Measurements from ENCODE around the gene TNFRSF21.
"Not testable (repeated sequence)": the region's sequence is repeated elsewhere in the genome, so short reads cannot be mapped to it uniquely, and the experiment has no call there.

The TNFRSF21 gene

DNA sequence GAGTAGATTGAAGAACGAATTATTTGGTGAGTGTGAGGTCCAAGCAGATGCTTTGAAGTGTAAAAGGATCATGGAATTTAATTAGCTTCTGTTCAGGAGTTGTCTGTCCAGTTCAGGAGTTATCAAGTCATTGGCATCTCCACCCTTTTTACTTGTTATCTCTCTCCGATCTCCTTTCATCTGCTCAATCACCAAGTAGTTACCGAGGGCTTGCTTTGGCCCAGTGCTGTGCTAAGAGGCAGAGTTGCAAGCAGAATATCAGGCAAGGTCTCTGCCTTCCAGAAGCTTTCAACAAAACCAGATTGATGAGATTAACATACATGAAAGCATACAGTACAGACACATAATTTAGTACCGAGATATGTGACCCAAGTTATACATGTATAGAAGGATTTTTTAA is 10.2 kb upstream of the TNFRSF21 start:
- DNase-seq = no peak

DNA sequence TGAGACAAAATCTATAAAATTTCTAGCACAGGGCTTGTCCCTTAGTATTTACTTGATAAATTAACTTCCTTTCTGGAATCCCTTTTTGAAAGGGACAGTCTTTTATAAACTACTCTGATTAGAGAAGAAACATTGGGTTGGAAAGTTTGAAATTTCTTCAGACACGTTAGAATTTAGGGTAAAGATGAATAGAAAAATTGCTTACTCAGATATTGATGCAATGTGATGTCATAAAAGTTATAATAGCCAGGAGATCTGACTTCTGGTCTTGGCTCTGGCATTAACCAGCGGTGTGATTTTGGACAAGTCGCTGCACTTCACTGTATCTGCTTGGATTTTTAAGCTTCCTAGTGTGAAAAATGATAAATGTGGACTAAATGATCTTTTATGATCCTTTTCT is 9.7 kb upstream of the TNFRSF21 start:
- no peak for DNase-seq

DNA sequence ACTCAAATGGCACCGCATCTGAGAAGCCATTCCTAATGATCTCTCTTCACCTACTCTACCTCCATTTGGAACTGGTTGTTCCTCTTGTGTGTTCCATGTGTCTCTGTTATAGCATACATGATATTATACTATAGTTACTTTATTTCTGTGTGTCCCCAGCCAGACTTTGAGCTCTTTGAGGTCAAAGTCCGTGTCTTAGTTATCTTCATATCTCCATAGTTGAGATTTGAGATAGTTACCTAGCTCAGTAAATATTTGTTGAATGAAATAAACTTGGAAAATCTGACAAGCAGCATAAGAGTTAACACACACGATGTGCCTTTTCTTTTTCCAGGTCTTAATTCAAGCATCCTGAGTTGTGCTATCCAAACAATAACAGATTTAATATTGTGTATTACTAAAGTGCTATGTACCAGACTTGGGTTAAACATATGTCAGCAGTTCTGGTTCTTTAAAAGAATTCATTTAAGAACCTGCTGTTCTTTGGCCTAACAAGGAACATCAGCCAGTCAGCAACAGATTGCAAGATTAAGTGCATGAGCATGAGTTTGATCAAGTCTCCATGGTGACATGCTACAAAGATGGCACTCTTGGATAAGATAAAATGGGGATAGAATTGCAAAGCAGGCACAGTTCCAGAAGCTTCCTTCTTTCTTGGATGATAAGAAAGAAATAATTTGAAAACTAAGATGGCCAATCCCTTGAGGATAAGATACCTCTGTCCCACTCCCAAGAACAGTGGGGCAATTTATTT is 8.7 kb upstream of the TNFRSF21 start:
- DNase-seq = no peak

DNA sequence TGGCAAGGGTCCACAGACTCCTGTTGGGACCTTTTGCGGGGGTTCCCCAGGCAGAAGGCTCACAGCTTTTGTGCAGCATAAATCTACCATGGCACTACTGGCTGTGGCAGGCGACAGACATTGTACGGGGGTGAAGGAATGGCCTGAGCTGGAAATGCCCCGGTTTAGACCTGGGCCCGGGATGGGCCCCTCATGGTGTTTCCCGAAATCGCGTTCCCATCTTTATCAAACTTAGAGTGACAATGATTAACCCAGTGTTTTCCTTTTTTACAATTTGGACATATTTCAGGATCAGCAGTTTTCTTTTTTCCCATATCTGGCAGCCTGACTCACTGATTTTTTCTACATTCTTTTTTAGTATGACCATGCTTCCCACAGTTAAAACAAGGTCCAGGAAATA is 5.5 kb upstream of the TNFRSF21 start:
- DNase-seq = not testable (repeated sequence)

DNA sequence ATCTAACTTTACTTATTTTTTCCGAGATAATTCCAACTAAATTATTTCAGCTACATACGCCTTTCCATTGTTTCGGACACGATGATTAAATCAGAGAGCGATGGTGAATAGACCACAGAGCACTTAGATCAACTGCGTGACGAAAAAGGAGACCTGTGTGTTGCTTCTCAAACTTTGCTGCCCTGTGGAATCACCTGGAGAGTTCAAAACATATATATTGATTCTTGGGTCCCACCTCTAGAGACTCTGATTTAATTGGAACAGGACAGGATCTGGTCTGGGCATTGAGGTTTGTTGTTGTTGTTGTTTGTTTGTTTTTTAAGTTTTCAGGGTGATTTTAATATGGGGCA is 401 bp upstream of the TNFRSF21 start:
- DNase-seq = no peak

DNA sequence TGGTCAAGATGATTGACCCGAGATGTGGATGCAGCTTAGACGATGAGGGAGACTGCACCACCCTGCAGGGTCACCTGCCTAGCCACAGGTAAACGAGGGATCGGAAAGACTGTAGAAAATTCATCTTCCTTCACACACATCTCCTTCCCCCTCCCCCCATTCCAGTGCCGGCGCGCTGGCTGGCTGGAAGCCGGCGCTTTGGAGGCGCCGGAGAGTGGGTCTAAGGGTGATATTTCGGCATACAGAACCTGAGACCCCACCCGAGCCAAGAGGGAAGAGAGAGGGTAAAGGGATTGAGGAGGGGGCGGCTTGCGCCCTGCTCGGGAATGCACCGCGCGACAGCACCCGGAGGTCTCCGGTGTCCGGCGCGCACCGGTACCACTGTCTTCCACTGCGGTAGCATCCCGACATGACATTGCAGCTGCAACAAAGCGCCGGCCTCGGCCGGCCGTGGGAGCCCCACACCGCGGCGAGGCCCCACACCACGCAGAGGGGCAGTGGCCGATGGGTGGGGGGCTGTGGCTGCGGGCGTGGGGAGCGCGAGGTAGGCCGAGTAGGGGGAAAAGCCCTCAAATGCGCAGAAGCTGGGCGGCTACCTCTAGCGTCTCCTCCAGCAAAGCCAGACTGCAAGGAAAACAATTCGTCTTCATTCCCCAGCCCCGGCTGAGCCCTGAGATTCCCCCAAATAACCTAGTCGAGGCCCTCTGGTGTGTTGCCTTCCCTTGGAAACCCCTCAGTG is 984 bp downstream of the TNFRSF21 start:
- DNase-seq = no peak

DNA sequence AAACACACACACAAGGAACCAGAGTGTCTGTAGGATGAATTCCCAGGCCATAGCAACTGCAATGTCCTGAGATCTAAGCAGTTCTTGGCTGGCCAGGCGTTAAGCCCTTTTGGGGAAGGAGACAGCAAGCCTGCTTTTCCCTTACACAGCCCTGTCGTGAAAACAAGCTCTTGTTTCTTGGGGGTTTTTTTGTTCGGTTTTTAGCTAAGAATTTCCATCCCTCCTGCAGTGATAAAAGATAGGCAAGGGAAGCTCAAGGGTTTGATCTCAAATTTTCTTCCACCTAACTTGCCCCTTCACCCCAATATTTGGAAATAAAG is 1.5 kb downstream of the TNFRSF21 start:
- no peak for DNase-seq

DNA sequence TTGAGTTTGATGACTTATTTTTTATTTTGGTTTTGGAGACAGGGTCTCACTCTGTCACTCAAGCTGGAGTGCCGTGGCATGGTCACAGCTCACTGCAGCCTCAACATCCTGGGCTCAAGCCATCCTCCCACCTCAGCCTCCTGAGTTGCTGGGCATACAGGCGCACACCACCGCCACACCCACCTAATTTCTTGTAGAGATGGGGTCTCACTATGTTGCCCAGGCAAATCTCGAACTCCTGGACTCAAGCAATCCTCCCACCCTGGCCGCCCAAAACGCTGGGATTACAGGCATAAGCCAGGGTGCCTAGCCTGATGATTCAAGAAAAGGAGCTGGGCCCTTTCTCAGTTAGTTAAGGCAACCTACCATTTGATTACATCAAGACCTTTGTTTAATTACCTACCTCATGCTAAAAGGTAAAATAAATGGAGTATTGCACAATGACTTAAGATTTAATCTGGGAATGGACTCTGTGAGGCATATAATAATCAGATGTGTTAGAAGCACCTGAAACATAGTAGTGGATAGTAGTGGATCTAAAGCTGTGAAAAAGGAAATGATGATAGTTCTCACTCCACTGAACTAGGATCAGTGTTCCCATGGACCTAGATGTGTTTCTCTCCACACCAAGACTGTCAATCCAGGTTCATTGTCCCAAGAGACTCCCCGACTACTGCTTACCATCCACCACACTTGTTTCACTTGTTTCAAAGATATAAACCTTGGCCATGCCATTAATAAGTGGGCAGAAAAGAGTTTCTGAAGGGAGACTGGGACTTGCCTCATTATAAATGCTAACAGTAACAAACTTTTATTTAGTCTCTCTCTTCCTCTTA is 2.1 kb downstream of the TNFRSF21 start:
- DNase-seq = no peak

DNA sequence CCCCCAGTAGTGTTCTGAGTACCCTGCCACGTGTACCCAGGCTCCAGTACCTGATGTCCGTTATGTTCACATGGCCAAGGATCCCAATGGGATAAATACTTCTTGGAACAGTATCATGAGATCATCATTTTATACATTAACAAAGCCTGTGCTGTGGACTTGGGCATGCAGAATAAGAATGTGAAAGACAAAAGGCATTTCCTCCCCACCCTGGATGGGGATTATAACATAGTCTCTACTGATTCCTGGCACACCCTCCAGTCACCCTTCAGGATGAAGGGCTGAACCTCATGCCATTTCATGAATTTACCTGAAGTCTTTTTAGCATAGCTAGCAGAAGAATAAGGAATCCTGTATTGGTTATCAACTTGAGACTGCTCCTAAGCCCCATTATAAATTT is 2.8 kb downstream of the TNFRSF21 start:
- DNase-seq = no peak

DNA sequence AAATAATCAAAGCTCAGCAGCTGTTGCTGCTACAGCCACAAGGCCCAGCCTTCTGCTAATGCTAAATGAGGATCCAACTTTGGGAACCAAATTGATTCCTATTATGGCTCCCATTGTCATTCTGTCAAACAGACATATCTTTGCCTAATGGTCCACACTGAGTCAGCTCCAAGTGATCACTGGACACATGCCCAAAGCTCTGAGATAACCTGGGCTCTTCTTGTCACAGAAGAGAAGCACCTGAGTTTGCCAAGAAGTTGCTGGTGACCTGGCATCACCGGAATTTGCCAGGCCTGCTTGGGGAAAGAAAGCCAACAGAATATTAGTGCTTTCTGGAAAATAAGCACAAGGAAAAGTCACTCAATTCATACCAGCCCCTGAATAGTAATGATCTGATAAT is 5.8 kb downstream of the TNFRSF21 start:
- DNase-seq = no peak

DNA sequence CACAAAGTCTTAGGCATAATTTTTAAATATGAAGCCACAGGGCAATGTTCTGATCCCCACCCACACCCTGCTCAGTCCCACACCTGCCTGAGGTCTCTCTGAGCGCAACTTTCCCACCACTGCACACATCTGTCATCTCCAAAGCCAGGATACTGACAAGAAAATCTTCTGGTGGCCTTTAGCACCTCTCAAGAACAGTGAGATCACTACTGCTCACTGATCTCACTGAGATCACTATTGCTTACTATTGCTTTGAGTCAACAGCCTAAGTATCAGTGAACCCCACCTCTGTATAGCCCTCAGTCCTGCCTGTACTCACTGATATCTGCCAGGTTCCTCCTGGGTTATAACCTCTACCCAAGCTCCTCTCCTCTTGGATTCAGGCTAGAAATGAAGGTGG is 6.4 kb downstream of the TNFRSF21 start:
- DNase-seq = no peak

DNA sequence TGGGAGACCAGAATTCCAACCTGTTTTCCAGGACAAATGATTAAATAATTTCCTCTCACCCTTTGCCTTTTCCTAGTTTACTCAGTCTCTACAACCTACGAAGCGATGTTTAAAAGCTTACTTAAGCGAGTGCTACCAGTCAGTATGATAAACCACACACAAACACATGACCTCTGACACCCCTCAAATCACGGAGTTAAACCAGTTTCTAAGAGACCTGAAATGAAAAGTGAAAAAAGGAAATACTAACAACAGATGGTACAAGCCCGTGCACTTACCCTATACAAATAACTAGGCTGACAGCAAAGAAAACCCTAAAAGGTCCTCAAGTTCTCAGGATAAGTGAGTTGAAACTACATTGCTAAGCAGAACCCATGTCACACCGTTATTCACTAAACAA is 7.7 kb downstream of the TNFRSF21 start:
- DNase-seq = no peak

DNA sequence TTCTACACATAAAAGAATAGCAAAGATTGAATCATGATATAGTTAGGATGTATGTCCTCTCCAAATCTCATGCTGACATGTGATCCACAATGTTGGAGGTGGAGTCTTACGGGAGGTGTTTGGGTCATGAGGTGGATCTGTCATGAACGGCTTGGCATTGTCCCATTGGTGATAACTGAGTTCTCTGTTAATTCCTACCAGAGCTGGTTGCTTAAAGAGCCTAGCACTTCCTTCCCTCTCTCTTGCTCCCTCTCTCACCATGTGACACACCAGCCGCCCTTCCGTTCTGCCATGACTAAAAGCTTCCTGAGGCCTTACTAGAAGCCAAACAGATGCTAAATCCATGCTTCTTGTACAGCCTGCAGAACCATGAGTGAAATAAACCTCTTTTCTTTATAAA is 8.3 kb downstream of the TNFRSF21 start:
- DNase-seq = no peak

DNA sequence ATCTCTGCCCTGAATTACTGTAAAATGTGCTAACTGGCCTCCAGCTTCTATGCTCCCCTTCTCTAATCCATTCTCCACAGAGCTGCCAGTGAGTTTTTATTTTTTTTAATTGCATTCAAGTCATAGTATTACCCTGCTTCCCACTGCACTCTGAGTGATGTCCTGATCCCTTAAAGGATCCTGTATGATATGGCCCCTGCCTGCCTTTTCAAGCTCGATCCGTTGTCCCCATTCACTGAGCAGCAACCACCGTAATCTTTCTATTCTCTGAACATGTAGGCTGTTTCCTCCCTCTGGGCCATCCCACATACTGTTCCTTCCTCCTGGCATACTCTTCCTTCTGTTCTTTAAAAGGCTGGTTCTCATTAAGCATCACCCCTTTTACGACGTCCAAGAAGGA is 9.3 kb downstream of the TNFRSF21 start:
- DNase-seq = no peak

DNA sequence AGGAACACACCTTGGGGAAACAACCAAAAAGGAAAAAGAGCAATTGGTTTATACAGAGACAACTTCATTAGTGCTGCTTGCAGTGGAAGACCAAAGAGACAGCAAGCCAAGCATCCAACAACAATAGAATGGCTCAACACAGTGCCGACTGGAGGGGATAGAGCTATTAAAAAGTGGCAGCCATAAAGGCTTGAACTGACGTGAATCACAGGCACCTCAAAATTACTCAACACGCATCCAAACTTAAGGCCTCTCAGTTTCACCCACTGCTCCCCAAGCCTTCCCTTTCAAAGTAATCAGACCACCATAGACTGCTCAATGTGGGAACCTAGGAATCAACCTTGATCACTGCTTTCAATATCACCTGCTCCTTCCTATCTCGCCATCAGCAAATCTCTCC is 9.7 kb downstream of the TNFRSF21 start:
- no peak for DNase-seq

DNA sequence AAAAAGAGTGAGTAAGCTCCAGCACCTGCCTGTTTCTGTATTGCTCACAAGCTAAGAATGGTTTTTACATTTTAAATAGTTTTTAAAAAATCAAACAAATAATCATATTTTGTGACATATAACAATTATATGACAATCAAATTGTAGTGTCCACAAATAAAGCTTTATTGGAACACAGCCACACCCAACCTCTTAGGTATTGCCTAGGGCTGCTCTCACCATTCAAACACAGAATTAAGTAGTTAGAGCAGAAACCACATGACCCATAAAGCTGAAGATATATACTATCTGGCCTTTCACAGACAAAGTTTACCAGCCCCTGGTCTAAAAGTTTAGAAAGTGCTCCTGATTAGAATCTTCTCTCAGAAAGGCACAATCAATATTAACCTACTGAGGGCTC is 11.2 kb downstream of the TNFRSF21 start:
- DNase-seq = no peak

DNA sequence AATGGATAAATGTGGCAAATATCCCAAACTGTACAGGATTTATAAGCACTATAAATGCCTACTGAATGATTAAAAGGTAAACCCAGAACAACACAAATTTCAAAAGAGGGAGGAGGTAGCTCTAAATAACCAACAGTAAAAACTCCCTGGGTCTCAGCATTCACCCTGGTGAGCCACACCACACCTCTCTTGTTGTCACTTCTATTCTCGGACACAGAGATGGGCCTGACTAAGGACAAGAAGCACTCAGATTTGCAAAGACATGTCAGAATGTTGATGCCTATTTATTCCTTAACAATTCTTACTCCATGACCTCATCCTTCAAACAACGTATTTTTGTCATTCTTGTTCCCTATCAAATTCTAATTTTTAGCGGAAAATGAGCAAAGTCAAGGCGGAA is 14.7 kb downstream of the TNFRSF21 start:
- DNase-seq = no peak

DNA sequence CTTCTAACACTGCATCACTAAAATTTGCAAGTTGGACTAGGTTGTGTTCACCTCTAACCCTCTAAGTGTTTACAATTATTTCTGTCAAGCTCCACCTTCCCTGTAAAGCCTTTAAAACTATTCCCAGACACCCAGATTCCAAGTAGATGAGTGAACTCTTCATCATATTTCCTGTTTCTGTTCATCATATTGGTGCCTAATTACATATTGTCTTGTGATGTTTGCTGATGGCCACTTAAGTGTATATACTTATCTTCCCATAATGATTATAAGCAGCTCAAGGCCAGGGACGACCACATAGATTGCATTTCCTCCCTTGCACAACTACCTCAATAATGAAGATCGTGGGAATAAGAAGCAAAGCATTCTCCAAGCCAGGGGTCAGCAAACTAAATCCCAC is 16.8 kb downstream of the TNFRSF21 start:
- no peak for DNase-seq

DNA sequence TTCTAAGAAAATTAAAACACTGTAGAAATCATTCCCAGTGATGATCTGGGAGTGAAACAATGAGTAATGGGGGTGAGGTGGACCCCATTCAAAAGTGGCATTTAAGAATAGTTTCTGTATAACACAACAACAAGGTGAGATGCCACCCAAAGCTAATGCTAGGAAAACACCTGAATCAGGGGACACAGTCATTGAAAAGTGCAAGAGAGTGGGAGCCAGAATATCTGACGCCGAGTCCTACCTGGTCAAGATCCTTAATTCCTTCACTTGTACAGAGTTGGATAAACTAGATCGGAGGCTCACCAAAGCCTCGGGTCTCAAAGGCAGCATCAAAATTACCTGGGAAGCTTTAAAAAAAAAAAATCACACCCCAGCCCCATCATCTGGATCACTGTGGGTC is 17.7 kb downstream of the TNFRSF21 start:
- no peak for DNase-seq

DNA sequence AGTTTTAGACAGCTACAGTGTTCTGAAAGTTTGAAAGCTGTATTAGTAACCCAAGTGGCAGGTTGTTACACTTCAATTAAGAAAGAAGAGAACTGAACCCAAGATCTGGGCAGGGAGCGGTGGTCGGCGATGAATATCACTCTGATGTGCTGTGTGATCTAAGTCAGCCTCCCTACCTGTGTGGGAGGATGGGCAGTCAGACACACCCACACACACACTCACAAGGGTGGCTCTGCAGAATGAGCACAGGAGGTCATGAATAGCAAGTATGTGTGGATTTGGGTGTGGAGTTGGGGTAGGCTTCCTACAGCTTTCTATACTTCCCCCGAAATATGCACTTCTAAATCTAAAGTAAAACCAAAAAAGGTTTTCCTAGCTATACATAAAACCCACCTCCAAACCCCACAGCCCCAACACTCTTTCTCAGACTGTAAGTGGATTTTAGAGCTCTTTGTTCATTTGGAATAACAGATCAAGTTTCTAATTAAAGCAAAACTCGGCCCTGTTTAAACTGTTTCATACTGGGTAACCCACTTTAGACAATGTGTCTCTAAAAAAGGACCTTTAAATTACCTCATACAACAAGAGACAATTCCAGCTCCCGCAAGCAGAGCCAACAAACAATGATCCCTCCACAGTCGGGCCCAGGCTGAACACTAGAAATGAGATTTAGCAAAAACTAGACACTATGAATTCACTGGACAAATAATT is 19.4 kb downstream of the TNFRSF21 start:
- no peak for DNase-seq

DNA sequence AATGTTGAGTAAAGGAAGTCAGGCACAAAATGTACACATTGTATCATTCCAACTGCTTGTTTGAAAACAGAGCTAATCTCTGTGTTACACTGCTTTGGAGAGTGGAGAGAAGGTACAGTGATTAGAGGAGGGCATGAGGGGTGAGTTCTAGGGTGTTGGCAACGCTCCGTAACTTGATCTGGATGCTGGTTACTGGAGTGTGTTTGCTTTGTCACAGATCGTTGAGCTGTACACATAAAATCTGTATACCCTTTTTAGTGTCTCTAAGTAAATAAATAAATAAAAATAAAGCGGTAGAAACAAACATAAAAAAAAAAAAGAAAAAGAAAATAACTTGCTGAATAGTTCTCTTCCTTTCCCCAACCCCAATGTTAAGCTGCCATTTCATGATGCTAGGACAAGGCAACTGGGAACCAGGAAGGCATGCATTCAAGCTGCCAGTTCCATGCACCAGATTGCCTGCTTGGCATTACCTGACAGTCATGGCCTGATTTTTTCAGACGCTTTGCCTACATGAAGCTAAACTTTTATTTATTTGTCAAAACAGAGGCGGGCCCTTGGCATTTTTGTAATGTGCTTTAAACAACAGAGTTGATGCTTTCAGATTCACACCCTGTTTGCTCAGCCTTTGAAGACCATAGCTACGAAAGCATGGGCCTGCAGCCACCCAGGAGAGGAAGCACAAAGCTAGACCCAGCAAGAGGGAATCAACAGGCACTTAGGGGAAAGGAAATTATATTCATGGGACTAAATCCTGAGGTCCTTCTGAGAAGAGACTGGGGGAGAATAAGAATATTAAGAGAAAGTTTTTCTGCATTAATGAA is 21.2 kb downstream of the TNFRSF21 start:
- no peak for DNase-seq

DNA sequence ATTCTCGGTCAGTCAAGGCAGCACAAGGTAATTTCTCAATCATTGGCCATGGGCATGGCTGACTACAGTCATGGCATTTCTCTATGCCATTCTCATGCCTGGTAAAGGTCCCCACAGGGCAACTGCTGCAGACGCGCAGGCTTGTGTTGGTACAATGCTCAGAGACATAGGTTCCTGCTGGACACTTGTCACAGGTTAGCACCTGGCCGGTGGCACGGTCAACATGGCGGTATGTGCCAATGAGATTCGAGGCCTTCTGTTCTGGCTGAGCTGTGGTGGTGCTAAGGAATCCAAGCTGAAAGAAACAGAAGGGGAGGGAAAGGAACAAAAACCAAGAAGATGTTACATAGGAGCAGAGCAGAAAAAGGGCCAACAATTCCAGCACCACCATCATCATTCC is 23.4 kb downstream of the TNFRSF21 start:
- DNase-seq = no peak

DNA sequence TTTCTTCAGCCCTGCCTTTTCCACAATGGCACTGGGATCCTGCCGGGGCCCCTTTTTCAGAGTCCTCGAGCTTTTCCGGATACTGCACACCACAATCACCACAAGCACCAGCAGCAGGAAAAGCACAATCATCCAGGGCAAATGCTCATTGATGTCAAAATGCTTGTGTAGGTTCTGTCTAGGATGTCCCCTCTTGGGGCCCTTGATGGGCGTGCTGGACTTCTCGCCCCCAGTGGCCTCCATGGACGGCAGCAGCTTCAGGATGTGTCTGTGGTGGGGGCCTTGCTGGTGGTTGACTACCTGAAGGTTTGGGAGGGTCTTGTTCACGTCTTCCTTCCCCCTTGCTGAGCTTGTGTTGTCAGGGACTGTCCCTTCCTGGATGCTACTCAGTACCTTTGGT is 25.7 kb downstream of the TNFRSF21 start:
- DNase-seq = no peak

Data from activated gamma-delta T cell treated with Interleukin-2 at 50 U/mL for 16 hours (primary cell).